Right atrium auricular region (tissue), 2 donors: ENCODE measurements around the gene SORCS1. TPM values are rescaled to one million over a fixed set of nuclear protein-coding genes. Genes with fewer than 3 reads are reported as not detected.

Experiments
- DNase-seq: peaks from one replicate; pipeline ENCODE4 v3.0.0-alpha.2; 2019; ENCODE audit warnings: low spot score
- H3K27ac ChIP-seq, 2 donors: fragments of 200-600 bp; sonication (generic); 1 replicate in 1 of 2; 2 replicates in 1 of 2; pipeline ENCODE4 v1.5.1; 2016 to 2019
- H3K27me3 ChIP-seq, 2 donors: fragments of 200-600 bp; sonication (generic); one replicate each; pipeline versions ENCODE4 v1.5.1 to v1.6.0; 2017 to 2019
- H3K36me3 ChIP-seq: fragments of 200-600 bp; sonication (generic); one replicate; pipeline ENCODE4 v1.5.1; 2016
- H3K4me1 ChIP-seq, 2 donors: fragments of 200-600 bp; sonication (generic); one replicate each; pipeline versions ENCODE4 v1.5.1 to v1.6.0; 2017 to 2019
- H3K4me3 ChIP-seq, 2 donors: fragments of 200-600 bp; sonication (generic); 1 replicate in 1 of 2; 2 replicates in 1 of 2; pipeline ENCODE4 v1.5.1; 2017 to 2019; ENCODE audit warnings: mild to moderate bottlenecking in 1 of 2, moderate library complexity in 1 of 2
- H3K9me3 ChIP-seq, 2 donors: fragments of 200-600 bp; sonication (generic); one replicate each; pipeline ENCODE4 v1.5.1; 2019
- CTCF ChIP-seq, 2 donors: fragments of 200-600 bp; sonication (generic); IDR thresholded peaks; one replicate each; pipeline ENCODE4 v1.5.1; 2019; ENCODE audit warnings: antibody characterized with exemption in 2 of 2
- total RNA-seq, 2 donors: library from RNA; depleted of rRNA; stranded (reverse); fragments of >200 nt; gene quantifications; one replicate each; pipeline ENCODE4 v1.1.0, GENCODE V29; 2016

The SORCS1 gene
- total RNA-seq, 2 donors from 2014 or later: 1.6 to 4.2 TPM

DNA sequence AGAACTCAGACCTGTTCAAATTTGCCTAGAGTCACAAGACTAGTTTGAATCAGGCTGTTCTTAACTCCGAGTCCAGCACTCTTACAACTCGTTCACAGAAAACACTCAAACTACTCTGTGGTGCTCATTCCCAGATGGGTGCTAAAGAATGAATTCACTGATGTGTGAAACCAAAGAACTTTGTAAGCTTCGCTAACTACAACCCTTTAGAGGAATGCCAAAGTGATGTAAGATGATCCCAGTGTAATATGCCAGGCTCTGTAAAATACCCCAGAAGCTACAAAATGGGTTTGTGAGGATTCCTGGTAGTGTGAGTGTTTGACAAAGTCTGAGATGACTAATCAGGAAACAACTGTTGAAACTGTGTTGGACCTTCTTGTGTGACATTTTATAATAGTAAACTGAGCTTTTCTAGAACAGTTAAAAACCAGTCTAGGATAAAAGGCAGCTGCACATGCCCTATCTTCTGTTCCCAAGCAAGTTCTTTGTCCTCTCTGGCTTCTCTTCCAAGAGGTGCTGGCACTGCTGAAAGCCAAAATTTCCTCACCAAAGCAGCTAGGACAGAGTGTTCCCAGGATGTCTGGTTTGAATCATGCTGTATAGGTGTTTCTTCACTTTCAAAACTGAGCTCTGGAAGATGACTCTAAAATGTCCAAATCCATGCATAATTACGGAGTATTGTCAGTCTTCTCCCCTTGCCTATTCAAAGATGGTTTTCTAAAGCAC lies 527.6 kb downstream of the SORCS1 start:
- Histone ChIP-seq H3K4me3 (no peak overlapping the region), H3K27ac (no peak overlapping the region), H3K36me3 (no peaks in the 10 kb centered on the region), H3K9me3 (no peaks in the 10 kb centered on the region), H3K27me3 (no peaks in the 10 kb centered on the region), H3K4me1 (no peaks in the 10 kb centered on the region)
- no peak for TF ChIP-seq CTCF (IDR thresholded peaks at IDR 0.05)
- no peak for DNase-seq

- no peaks in the 10 kb centered on the region for H3K9me3 ChIP-seq
- H3K36me3 ChIP-seq: no peaks in the 10 kb centered on the region
- no peak for DNase-seq
- H3K4me3 ChIP-seq: no peak overlapping the region
- H3K27me3 ChIP-seq: no peaks in the 10 kb centered on the region
- TF ChIP-seq CTCF (IDR thresholded peaks at IDR 0.05): no peak
- H3K4me1 ChIP-seq: no peaks in the 10 kb centered on the region
- H3K27ac ChIP-seq: no peak overlapping the region
Observed at GRCh38 chr10:106635947-106636346, 528.6 kb downstream of the SORCS1 start.

DNA sequence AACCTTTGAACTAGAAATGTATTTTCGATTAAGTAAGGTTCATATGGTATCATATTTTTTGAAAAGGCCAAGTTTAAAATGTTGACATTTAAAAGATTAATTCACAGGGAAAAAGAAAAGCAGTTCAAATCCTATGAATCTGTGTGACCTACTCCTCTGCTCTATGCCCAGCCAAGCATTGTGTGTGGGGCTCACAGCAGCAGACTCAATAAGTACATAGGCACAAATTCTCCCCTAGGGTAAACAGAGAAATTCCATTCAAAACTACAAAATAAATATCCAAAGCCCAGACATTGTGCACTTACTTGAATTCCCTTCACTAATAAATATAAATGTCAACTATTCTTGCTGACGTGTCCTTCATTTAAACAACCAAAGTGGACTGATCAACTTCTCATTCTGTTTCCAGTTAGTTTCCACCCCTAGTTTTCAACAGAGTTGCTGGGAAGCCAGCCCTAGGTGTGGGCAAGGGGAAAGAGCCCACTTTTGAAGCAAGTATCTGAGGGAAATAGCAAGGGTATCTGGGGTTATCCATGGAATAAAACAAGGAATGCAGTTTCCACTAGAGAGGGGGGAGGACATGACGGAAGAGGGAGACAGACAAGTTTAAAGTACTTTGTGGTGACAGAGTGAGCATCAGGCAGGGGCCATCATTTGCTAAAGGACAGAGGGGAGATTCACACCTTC lies 533.3 kb downstream of the SORCS1 start:
- no peaks in the 10 kb centered on the region for H3K4me1 ChIP-seq
- no peaks in the 10 kb centered on the region for H3K27me3 ChIP-seq
- H3K36me3 ChIP-seq: no peaks in the 10 kb centered on the region
- H3K9me3 ChIP-seq: no peaks in the 10 kb centered on the region
- no peak overlapping the region for H3K27ac ChIP-seq
- H3K4me3 ChIP-seq: no peak overlapping the region
- no peak for DNase-seq
- no peak for TF ChIP-seq CTCF (IDR thresholded peaks at IDR 0.05)

DNA sequence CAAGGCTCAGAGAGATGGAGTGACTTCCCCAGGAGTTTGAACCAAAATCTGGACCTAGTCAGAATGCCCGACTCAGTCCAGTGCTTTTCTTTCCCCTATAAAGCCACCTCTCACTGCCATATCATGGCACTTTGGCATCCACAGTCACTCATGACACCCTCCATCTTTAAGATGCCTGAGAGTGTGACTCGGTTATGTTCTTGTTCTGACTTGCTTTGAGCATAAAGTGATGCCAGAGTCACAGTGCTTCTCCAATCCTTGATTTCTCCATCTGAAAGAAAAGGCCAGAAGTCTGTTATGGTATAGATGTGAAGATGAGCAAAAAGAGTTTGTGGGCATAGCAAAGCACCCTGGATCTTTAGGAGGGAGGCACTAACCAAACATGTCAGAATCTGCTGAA lies 538.1 kb downstream of the SORCS1 start:
- H3K9me3 ChIP-seq: no peaks in the 10 kb centered on the region

GRCh38 chr10:106625751-106626150 lies 538.8 kb downstream of the SORCS1 start:
- Histone ChIP-seq H3K27me3 (no peaks in the 10 kb centered on the region), H3K27ac (no peak overlapping the region), H3K4me3 (no peak overlapping the region), H3K4me1 (no peaks in the 10 kb centered on the region), H3K36me3 (no peaks in the 10 kb centered on the region), H3K9me3 (no peaks in the 10 kb centered on the region)
- TF ChIP-seq CTCF (IDR thresholded peaks at IDR 0.05): no peak
- DNase-seq: no peak

More for the DNA sequence above, 538.1 kb downstream of the SORCS1 start:
- Histone ChIP-seq H3K36me3 (no peaks in the 10 kb centered on the region), H3K27ac (no peak overlapping the region), H3K27me3 (no peaks in the 10 kb centered on the region), H3K4me3 (no peak overlapping the region), H3K4me1 (no peaks in the 10 kb centered on the region)
- DNase-seq: no peak
- TF ChIP-seq CTCF (IDR thresholded peaks at IDR 0.05): no peak
